Measurements from ENCODE around the gene LRP10.
A peak's percentile ranks its signal among the peaks of the same experiment; 100 is the strongest.

LRP10 gene

DNA sequence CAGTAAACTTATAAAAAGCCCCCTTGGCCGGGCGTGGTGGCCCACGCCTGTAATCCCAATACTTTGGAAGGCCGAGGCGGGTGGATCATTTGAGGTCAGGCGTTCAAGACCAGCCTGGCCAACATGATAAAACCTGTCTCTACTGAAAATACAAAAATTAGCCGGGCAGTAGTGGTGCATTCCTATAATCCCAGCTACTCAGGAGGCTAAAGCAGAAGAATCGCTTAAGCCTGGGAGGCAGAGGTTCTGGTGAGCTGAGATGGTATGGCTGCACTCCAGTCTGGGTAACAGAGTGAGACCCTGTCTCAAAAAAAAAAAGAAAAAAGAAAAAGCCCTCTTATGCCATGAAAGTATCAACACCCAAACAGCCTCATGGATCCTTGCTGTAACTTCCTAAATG is 54.0 kb downstream of the LRP10 start:
- DNase-seq, result no peak

DNA sequence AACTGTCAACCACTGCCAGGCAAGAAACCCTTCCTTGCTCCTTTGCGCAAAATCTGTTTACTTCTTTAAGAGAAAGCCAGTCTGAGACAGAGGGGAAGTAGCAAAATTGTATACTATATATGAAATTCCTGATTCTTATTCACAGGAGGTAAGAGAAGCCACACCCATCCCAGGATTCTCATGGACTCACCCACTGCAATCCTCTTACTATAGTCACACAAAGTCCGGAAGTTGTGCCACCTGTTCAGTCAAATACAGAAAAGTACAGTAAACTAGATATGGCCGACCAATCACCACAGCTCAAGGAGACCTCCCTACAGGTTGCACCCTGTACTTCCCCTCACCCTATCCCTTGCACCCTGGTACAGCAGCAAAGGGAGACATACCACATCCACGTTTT is 54.8 kb downstream of the LRP10 start:
- no peak for DNase-seq

DNA sequence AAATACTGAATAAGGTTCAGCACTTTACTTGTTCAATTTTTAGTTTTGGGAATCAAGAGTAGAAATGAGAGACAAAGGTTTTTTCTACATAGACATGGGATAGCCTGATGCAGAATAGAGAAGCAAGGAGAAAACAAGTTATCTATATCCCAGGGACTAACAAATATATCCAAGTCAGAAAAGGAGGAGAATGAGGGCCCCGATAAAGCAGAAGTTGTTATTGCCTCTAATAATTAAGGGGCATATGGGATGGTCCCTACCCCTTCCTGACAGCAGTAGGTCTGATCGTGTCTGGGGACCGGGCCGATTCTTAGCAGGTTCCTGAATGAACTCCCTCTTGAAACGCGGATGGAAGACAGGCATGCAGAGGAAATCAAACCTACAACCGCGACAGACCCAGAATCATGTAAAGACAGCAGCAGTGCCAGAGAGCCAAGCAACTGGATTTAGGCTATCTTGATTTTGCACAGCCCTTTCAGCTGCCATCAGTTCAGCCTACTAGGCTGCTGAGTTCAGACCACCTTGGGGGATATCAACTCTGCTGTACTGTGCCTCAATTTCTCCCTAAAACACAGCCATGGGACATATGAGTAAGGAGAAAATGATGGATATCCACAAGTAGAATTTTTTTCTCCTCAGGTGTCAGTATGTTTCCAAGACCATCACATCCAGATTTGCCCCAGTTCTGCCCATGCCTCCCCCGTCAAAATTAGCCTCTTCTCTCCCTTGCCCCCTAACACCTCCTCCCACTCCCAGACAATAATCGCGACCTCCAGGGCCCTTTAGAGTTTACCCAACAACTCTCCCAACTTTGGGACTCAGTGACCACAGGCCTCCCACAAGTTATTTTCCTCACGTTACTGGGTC is 56.9 kb downstream of the LRP10 start:
- no peak for DNase-seq

- DNase-seq, result peak; percentile 99
Observed at GRCh38 chr14:22929104-22929960, 57.8 kb downstream of the LRP10 start, which contains the start of gene PRMT5. Gene PRMT5, minus strand, starts transcription at chr14:22929376. Its CDS starts 15 bp downstream, at chr14:22929361.

GRCh38 chr14:22929961-22930364 is 58.4 kb downstream of the LRP10 start:
- DNase-seq, result no peak

Measured in stimulated activated naive CD4-positive, alpha-beta T cell treated with Interleukin-2 at 50 U/mL for 16 hours (primary cell).